Right lobe of liver (tissue), 4 donors: ENCODE measurements around the gene MAP3K19.
"Not testable (repeated sequence)": the region's sequence is repeated elsewhere in the genome, so short reads cannot be mapped to it uniquely, and the experiment has no call there.

Experiments
- CTCF ChIP-seq, 4 donors: fragments of 200-600 bp in 3 of 4; fragments of 450-650 bp in 1 of 4; IDR thresholded peaks; one replicate each; pipeline versions ENCODE4 v1.5.1 to v1.8.0; 2016 to 2022; ENCODE audit warnings: antibody characterized with exemption in 4 of 4, mild to moderate bottlenecking in 2 of 4
- POLR2A ChIP-seq: fragments of 450-650 bp; IDR thresholded peaks from one replicate; pipeline ENCODE4 v1.6.1; 2017; ENCODE audit warnings: antibody characterized with exemption, mild to moderate bottlenecking
- donor health status: DM: no; HTN: no; CAD: no.
- donor health status: DM: no; HTN: no; CAD: no.
- donor health status: DM: no; HTN: yes; CAD: no.

DNA sequence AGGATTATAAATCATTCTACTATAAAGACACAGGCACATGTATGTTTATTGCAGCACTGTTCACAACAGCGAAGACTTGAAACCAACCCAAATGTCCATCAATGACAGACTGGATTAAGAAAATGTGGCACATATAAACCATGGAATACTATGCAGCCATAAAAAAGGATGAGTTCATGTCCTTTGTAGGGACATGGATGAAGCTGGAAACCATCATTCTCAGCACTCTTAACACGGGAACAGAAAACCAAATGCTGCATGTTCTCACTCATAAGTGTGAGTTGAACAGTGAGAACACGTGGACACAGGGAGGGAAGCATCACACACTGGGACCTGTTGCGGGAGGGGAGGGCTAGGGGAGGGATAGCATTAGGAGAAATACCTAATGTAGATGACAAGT is 42.4 kb upstream of the MAP3K19 start:
- not testable (repeated sequence) for TF ChIP-seq CTCF (IDR thresholded peaks at IDR 0.05); POLR2A
